HG02970 (cell line): ENCODE measurements around the gene LPCAT3.
A peak's percentile ranks its signal among the peaks of the same experiment; 100 is the strongest.
"Not testable (repeated sequence)": the region's sequence is repeated elsewhere in the genome, so short reads cannot be mapped to it uniquely, and the experiment has no call there.

Experiments
- ATAC-seq: cut with Tn5 transposase; IDR thresholded peaks from one replicate; pipeline ENCODE4 v1.9.1; 2021; ENCODE audit warnings: mild to moderate bottlenecking, moderate library complexity, moderate number of reproducible peaks; ENCODE audit not compliant: unreplicated experiment, low FRiP score

Gene LPCAT3, protein sequence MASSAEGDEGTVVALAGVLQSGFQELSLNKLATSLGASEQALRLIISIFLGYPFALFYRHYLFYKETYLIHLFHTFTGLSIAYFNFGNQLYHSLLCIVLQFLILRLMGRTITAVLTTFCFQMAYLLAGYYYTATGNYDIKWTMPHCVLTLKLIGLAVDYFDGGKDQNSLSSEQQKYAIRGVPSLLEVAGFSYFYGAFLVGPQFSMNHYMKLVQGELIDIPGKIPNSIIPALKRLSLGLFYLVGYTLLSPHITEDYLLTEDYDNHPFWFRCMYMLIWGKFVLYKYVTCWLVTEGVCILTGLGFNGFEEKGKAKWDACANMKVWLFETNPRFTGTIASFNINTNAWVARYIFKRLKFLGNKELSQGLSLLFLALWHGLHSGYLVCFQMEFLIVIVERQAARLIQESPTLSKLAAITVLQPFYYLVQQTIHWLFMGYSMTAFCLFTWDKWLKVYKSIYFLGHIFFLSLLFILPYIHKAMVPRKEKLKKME

DNA sequence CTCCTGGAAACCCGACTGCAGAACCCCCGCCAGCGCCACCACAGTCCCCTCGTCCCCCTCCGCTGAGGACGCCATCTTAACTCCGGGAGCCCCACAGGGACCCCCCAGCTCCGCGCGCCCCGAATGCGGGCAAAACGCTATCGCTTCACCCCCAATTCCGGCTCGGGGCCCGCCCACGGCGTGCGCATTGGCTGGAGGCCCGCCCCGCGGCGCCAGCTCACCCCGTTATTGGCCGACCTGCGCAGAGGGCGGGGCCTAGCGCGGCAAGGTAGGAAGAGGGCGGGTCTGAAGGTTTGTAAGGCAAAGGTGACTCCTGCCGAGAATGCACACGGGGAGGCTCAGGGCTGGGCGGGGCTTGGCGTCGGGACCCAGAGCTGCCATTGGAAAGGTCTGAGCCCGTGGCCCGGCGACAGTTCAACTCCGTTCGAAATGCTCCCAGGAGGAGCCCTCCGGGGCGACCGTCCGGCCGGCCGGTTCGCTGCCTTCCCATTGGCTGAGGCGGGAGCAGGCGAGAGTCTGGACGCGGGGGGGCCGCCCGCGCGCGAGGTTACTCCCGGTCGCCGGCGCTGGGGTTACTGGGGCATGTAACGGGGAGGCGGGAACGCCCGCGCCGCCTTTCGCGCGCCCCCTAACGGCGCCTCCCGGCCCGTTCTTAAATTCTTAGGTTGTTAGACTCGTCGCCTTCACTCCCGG, at the start of gene LPCAT3:
Gene LPCAT3 (minus strand): TSS at position 127 of the 693 bp plus-strand sequence. CDS start 52 bp downstream, at position 75.
- peak; percentile 92 for ATAC-seq

DNA sequence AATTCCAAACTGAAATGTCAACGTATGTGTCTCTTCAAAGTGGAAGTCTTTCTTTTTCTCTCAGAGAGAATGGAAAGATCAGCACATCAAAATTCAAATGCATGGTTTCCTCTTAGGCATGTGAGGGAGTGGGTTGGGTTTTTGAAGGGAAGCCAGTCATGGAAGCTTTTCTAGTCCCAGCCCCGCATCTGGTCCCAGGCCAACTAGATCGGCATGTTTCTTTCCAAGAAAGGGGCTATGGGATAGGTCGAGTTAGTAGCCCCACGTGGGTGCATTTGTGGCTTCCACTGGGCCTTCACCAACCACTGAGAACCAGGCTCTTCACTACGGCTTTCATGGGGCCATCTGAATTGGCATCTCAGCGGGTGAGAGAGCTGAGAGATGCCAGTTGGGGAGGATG, 48.8 kb upstream of the LPCAT3 start:
- no peak for ATAC-seq

DNA sequence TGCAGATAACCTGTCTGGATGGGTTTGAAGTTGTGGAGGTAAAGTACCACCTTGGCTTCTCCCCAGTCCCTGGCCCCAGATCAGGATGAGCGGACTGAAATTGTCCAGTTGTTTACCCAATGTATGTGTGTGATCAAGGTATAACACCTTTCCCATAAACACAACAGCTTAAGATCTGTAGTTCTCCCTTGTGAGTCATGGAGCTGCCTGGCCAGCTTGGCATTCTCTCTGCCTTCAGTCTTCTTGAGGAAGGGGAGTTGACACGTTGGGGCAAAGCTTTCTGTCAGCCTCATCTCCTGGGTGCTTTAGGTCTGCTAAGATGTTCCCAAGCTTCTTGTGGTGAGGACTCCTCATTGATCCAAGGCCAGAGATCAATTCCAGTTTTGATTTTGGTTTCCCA, 48.3 kb upstream of the LPCAT3 start:
- no peak for ATAC-seq

DNA sequence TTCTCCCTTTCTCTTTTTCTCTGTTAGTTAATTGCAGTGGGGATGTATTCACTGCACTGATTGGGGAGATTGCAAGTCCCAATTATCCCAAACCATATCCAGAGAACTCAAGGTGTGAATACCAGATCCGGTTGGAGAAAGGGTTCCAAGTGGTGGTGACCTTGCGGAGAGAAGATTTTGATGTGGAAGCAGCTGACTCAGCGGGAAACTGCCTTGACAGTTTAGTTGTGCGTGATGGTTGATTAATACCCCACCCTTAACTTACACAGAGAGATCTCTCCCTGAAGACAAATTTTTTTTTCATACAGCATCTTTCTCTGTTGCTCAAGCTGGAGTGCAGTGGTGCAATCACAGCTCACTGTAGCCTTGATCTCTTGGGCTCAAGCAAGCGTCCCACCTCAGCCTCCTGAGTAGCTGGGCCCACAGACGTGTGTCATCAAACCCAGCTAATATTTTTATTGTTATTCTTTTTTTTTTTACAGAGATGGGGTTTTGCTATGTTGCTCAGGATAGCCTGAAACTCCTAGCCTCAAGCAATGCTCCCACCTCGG, 46.9 kb upstream of the LPCAT3 start:
- no peak for ATAC-seq

DNA sequence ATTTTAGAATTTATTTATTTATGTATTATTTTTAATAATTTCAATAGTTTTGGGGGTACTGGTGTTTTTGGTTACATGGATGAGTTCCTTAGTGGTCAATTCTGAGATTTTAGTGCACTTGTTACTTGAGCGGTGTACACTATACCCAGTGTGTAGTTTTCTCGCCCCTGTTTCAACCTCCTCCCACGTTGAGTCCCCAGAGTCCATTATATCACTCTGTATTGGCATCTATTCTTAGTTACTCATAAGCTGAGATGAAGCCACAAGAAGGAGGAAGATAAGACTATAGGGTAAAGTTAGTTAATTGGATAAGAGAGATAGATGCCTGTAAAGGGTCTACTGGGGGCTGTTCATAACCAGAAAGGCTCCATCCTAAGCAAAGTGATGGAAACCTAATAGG, 46.2 kb upstream of the LPCAT3 start:
- no peak for ATAC-seq

DNA sequence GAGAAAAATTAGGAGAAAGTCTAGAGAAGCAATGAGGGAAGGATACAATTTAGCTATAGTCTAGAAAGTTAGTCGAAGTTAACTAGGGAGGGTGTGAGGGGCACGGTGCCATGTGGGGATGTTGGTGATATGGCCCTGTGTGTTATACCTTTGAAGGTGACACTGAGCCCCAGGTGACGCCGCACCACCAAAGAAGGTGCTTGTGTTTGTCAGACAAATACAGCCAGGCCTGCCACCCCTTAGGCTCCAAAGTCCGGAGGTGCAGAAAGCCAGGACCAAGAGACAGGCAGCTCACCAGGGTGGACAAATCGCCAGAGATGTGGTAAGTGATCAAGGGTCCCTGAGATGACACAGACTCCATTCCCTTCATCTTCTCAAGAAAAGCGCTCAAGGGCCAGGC, 43.3 kb upstream of the LPCAT3 start:
- ATAC-seq = no peak

DNA sequence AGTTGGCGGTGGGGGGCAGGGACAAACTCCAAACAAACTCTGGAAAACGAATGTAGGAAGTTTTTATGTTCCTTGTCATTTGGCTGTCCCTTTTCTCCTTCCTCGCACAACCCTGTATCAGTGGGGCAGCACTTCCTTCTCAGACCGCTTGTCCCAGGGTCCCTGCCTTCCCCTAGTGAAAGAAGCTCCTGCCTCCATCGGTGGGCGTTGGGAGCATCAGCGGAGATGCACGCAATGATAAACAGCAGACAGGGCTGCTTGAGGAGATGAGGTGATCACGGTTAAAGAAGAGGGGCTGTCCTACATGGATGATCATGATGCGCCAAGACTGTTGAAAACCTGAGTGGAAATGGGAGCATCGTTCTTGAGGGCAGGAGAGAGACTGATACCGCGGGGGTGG, 42.9 kb upstream of the LPCAT3 start:
- ATAC-seq = no peak

DNA sequence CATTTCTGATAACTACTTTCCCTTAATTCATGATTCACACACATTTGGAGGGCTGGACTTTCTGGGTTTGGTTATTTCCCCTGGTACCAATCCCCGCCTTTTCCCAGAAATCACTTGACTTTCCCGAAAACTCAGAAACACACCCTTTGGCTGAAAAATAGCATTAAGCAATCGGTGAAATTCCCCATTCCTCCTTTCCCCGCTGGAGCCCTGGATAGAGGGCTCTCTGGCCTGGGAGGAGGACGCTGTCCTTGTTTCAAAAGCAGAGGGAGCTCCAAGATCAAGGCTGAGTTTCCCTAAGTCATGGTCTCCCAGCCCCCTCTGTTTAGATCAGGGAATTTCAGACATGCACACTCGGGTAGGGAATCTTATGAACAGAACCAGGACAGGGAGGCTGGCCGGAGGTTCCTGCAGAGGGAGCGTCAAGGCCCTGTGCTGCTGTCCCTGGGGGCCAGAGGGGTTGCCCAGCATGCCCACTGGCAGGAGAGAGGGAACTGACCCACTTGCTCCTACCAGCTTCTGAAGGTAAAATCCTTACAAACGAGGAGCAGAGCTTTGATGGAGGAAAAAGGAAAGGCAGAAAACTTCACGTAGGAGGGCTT, 42.2 kb upstream of the LPCAT3 start, which contains the start of gene C1S:
Gene C1S (plus strand): TSS at position 366 of the 602 bp plus-strand sequence. CDS start 1,195 bp downstream, outside the sequence.
- no peak for ATAC-seq

DNA sequence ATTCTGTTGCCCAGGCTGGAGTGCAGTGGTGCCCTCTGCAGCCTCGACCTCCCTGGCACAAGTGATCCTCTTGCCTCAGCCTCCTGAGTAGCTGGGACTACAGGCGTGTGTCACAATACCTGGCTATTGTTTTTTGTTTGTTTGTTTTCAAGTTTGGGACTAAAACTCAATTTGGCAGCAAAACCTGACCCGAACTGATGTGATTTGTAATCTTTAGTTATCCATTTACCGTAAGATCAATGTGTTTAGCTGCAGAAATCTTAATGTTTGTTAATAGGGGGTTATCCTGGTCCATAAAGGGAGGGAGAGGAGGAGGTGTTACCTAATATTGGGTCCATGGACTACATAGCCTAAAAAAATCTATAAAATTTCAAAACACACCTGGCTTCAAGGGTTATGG, 41.5 kb upstream of the LPCAT3 start:
- no peak for ATAC-seq

DNA sequence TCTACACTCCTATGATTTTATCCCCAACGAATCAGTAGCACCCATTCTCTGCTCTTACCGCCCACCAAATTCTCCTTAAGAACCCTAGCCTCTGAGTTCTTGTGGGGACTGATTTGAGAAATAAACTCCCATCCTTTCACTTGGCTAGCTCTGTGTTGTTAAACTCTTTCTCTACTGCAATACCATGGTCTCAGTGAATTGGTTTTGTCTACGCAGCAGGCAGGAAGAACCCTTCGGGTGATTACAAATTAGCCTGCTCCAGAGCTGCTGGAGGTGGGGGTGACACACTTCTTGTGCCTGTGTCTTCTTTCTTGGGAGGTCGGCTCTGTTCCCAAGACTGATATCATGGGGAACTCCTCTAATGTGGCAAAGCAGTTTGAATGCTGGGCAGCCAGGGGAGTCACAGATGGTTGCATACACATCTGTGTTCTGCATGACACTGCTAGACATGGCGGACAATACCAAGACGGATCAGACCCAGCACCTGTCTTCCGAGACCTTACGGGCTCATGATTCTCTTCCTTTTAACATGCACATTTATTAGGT, 40.6 kb upstream of the LPCAT3 start:
- ATAC-seq = no peak

DNA sequence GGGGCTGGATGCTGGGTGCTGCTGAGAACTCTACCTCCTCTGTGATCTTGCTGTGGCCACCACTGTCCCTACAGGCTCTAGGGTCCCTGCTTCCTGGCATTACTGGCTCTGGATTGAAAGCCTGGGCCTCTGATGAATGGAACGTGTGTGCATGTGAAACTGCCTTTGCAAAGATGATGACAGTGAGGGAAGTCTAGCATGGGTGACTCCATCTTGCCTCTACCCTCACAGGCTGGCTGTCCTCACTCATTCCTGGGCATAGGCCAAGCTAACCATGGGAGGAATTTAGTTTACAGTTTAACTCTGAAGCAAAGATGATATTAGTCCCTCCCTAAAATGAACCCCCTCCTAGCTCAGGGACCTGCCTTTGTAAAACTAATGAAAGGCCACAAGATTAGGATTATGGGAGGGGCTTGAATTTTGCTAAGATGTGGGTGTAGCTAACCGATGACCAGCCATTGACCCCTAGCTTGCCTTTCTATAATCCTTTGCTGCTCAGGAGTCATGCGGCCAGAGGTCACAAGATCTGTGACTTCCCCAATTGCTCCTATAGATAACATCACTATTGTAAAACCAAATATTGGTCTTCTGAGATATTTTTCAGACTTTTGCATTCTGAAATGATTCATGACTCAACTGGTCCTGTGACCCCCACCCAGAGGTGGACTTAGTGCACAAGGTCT, 40.0 kb upstream of the LPCAT3 start:
- ATAC-seq = no peak

DNA sequence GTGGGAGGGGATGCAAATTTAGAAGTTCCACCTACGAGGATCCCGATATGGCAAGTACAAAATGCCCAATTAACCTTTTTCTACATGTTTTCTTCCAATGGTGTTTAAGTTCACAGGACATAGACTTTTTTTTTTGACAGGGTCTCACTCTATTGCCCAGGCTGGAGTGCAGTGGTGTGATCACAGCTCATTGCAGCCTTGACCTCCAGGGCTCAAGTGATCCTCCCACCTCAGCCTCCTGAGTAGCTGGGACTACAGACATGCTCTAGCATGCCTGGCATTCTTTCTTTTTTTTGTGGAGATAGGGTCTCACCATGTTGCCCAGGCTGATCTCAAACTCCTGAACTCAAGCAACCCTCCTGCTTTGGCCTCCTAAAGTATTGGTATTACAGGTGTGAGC, 37.5 kb upstream of the LPCAT3 start:
- not testable (repeated sequence) for ATAC-seq

DNA sequence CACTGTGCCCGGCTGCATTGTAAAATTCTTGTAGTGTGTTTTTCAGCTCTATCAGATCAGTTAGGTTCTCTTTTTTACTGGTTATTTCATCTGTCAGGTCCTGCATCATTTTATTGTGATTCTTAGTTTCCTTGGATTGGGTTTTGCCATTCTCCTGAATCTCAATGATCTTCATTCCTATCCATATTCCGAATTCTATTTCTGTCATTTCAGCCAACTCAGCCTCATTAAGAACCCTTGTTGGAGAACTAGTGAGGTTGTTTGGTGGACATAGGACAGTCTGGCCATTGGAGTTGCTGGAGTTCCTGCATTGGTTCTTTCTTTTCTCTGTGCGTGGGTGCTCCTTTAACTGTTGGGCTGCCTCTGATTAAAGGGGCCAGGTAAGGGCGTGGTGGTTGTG, 36.6 kb upstream of the LPCAT3 start:
- ATAC-seq = no peak

DNA sequence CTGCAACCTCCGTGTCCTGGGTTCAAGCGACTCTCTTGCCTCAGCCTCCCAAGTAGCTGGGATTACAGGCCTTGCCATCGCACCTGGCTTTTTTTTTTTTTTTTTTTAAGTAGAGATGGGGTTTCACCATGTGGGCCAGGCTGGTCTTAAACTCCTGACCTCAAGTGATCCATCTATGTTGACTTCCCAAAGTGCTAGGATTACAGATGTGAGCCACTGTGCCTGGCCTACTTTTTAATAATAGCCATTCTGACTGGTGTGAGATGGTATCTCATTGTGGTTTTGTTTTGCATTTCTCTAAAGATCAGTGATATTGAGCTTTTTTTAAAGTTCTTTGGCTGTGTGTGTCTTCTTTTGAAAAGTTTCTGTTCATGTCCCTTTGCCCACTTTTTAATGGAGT, 31.7 kb upstream of the LPCAT3 start:
- not testable (repeated sequence) for ATAC-seq

DNA sequence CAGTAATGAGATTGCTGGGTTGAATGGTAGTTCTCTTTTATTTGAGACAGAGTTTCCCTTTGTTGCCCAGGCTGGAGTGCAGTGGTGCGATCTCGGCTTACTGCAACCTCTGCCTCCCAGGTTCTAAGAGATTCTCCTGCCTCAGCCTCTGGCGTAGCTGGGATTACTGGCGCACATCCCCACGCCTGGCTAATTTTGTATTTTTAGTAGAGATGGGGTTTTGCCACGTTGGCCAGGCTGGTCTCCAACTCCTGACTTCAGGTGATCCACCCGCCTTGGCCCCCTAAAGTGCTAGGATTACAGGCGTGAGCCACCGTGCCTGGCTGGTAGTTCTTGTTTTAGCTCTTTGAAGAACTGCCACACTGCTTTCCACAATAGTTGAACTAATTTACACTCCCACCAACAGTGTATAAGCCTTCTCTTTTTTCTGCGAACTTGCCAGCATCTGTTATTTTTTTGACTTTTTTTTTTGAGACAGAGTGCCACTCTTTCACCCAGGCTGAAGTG, 31.2 kb upstream of the LPCAT3 start:
- not testable (repeated sequence) for ATAC-seq

DNA sequence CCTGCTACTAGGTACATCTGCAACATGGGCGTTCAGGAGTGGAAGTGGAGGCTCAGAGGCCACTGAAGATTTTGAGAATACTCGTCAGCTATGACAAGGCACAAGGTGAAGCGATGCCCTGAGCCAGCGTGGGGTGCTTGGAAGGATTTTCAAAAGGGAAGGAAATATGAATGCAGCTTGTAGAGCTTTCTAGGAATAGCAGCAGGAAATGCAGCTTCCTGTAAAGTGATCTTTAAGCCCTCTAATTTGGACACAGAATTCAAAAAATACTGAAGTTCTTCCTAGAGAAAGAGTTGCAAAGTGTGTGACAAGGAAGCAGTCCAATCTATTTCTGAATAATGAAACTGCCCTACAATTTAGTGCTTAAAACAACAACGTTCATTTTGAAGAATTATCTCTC, 29.0 kb upstream of the LPCAT3 start:
- no peak for ATAC-seq

DNA sequence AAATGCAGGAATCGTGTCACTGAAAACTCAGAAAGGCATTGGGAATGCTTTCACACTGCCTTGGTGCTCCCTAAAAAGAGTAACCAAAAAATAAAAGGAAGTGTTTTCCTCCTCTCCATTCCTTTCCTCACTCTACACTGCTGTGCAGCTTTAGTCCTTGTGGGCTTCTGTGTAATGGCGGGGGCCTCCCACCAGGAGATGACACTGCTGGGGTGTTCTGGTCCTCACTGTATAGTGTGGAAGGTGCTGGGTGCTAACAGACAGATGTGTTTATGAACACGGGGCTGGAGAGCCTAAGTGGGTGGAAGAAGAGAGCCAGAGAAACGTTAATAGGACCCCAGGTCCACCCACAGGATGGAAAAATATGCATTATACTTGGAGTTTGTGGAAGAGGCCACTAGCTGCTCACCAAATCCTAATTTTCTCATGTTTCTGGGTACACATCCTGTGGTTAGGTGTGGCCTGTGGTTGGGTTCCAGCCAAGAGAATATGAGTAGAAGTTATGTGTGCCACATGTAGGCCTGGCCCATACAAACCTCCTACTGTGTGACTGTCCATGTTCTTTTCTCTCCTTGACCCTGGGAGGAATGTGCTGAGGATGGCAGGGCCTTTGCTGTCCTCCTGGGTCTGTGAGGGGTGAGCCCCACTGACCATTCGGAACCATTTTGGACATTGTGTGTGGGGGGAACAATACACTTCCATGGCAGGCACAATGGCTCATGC, 28.3 kb upstream of the LPCAT3 start:
- ATAC-seq = no peak

DNA sequence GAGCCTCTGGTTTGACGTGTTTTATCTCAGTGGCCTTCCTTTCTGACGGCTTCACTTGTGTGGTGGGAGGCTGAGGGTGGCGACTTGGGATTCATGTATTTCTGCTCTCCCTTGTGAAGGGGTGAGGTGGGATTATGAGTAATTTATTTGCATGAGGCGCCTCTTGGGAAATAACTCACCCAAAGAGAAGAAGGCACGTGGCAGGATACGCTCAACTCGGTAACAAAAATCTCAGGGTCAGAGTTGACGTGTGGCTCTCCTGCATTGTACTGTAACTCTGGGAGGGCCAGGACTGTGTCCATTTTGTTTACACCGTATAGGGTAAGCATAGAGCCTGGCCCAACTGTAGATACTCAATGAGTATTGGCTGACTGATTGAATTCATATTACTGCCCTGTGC, 27.6 kb upstream of the LPCAT3 start:
- no peak for ATAC-seq

DNA sequence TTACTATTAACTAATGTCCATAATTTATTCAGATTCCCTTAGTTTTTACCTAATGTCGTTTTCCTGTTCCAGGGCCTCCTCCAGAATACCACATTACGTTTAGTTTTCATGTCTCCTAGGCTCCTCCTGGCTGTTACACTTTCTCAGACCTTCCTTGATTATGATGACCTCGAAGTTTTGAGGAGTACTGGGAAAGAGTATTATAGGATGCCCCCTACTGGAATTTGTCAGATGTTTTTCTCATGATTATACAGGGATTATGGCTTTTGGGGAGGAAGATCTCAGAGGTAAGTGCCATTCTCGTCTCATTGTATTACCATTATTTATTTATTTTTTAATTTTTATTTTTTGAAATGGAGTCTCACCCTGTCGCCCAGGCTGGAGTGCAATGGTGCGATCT, 24.6 kb upstream of the LPCAT3 start:
- no peak for ATAC-seq
